Trophoblast cell (in vitro differentiated cells and primary cell): ENCODE data around the gene LEF1.

ENCODE experiments used
- DNase-seq, 2 donors: peaks; one replicate each; pipeline ENCODE4 v3.0.0-alpha.2; 2016
- H2AFZ ChIP-seq: 2 replicates; pipeline ENCODE4 v1.6.1; 2013; ENCODE audit warnings: low read length, moderate library complexity, mild to moderate bottlenecking; ENCODE audit not compliant: insufficient read depth, poor library complexity
- H2AK5ac ChIP-seq: 2 replicates; pipeline ENCODE4 v1.6.1; 2013; ENCODE audit warnings: mild to moderate bottlenecking, low read length
- H2BK120ac ChIP-seq: 2 replicates; pipeline ENCODE4 v1.6.1; 2013; ENCODE audit warnings: low read length, mild to moderate bottlenecking, moderate library complexity; ENCODE audit not compliant: insufficient read depth, poor library complexity
- H2BK12ac ChIP-seq: 2 replicates; pipeline ENCODE4 v1.6.1; 2013; ENCODE audit warnings: mild to moderate bottlenecking, low read length, moderate library complexity
- H2BK5ac ChIP-seq: 2 replicates; pipeline ENCODE4 v1.6.1; 2013; ENCODE audit warnings: low read length, low read depth, moderate library complexity, mild to moderate bottlenecking; ENCODE audit not compliant: poor library complexity
- H3K14ac ChIP-seq: 2 replicates; pipeline ENCODE4 v1.6.1; 2013; ENCODE audit warnings: mild to moderate bottlenecking, low read length
- H3K18ac ChIP-seq: 2 replicates; pipeline ENCODE4 v1.6.1; 2013; ENCODE audit warnings: mild to moderate bottlenecking, low read length
- H3K23ac ChIP-seq: 2 replicates; pipeline ENCODE4 v1.6.1; 2013; ENCODE audit warnings: low read length
- H3K27ac ChIP-seq: 2 replicates; pipeline ENCODE4 v1.5.1; 2013; ENCODE audit warnings: low read depth, mild to moderate bottlenecking, inconsistent platforms, low read length, moderate library complexity
- H3K27me3 ChIP-seq: 2 replicates; pipeline ENCODE4 v1.6.1; 2013; ENCODE audit warnings: inconsistent platforms, mild to moderate bottlenecking, low read length, moderate library complexity; ENCODE audit not compliant: insufficient read depth
- H3K36me3 ChIP-seq, 2 experiments: 1 replicate in 1 of 2; 2 replicates in 1 of 2; pipeline ENCODE4 v1.6.1; 2013; ENCODE audit warnings: low read length in 2 of 2, mild to moderate bottlenecking in 2 of 2, moderate library complexity in 1 of 2; ENCODE audit not compliant: insufficient read depth in 2 of 2, control insufficient read depth in 1 of 2
- H3K4ac ChIP-seq: 2 replicates; pipeline ENCODE4 v1.6.1; 2013; ENCODE audit warnings: low read depth, mild to moderate bottlenecking, low read length, moderate library complexity
- H3K4me1 ChIP-seq, 2 experiments: 1 replicate in 1 of 2; 2 replicates in 1 of 2; pipeline ENCODE4 v1.6.1; 2013; ENCODE audit warnings: low read length in 2 of 2, mild to moderate bottlenecking in 2 of 2, moderate library complexity in 1 of 2; ENCODE audit not compliant: insufficient read depth in 2 of 2, control insufficient read depth in 1 of 2
- H3K4me2 ChIP-seq: 2 replicates; pipeline ENCODE4 v1.6.1; 2013; ENCODE audit warnings: inconsistent platforms, mild to moderate bottlenecking, low read length, moderate library complexity
- H3K4me3 ChIP-seq: 2 replicates; pipeline ENCODE4 v1.5.1; 2013; ENCODE audit warnings: mild to moderate bottlenecking, low read depth, low read length, inconsistent platforms
- H3K79me1 ChIP-seq: one replicate; pipeline ENCODE4 v1.6.1; 2013; ENCODE audit warnings: low read length
- H3K79me2 ChIP-seq: 2 replicates; pipeline ENCODE4 v1.6.1; 2013; ENCODE audit warnings: low read length, mild to moderate bottlenecking; ENCODE audit not compliant: control insufficient read depth, insufficient read depth, poor library complexity
- H3K9ac ChIP-seq: 2 replicates; pipeline ENCODE4 v1.6.1; 2013; ENCODE audit warnings: mild to moderate bottlenecking, low read length
- H3K9me3 ChIP-seq: 2 replicates; pipeline ENCODE4 v1.6.1; 2013; ENCODE audit warnings: low read depth, mild to moderate bottlenecking, control low read depth, inconsistent platforms, low read length; ENCODE audit not compliant: insufficient read depth
- H4K12ac ChIP-seq: 2 replicates; pipeline ENCODE4 v1.6.1; 2013; ENCODE audit warnings: low read depth, mild to moderate bottlenecking, low read length, moderate library complexity
- H4K8ac ChIP-seq: 2 replicates; pipeline ENCODE4 v1.6.1; 2013; ENCODE audit warnings: low read depth, mild to moderate bottlenecking, low read length, moderate library complexity
- H4K91ac ChIP-seq: one replicate; pipeline ENCODE4 v1.6.1; 2013; ENCODE audit warnings: low read depth, mild to moderate bottlenecking, low read length, moderate library complexity
- WGBS: extraction: QIAGEN DNeasy Blood & Tissue Kit; methylation state at CpG from one replicate; pipeline ENCODE4 v1.1.7; 2013; ENCODE audit warnings: missing lambda C conversion rate; ENCODE audit not compliant: insufficient read length, insufficient coverage; ENCODE audit errors: extremely low coverage; 5-methylcytosine and 5-hydroxymethylcytosine counted together

The LEF1 gene

DNA sequence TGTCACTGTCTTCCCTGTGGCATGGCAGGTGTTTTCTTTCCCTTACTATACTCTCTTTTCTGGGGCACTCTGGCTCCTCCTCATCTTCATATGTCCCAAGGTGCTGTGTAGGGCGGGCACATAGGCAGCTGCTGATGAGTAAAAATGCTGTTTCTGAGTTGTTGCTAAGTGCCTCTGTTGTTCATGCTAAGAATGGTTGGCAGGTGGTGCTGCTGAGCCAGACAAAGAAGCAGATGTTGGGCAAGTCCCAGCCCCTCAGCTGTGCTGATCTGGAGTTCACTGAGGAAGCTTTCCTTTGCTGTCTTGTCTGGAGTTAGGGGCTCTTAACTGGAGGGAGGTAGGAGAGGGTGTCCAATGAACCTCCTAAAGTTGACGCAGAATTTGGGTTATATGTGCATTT lies 138.4 kb downstream of the LEF1 start:
- Histone ChIP-seq H3K36me3 (peaks cover 6 to 11% of the 10 kb centered on the region in 2 experiments), H3K79me1 (peaks cover 1% of the 10 kb centered on the region), H3K9ac (no peak overlapping the region), H3K27me3 (no peaks in the 10 kb centered on the region), H3K4me2 (no peak overlapping the region), H2BK120ac (no peak overlapping the region), H4K91ac (no peak overlapping the region), H3K4me3 (no peak overlapping the region), H2BK5ac (no peak overlapping the region), H3K23ac (no peak overlapping the region), H2AFZ (no peak overlapping the region), H4K12ac (no peak overlapping the region), H3K18ac (no peak overlapping the region), H3K9me3 (no peaks in the 10 kb centered on the region), H3K27ac (no peak overlapping the region), H3K4me1 (peaks cover 0 to 3% of the 10 kb centered on the region in 2 experiments), H3K4ac (no peak overlapping the region), H4K8ac (no peak overlapping the region), H3K79me2 (no peaks in the 10 kb centered on the region), H2BK12ac (no peak overlapping the region), H3K14ac (no peak overlapping the region), H2AK5ac (no peak overlapping the region)
- DNase-seq = peak; percentile 59 to 76
- WGBS = no CpG with 5 or more reads among the region's 2 CpGs

GRCh38 chr4:108029731-108030130 lies 139.0 kb downstream of the LEF1 start:
- Histone ChIP-seq H4K91ac (no peak overlapping the region), H2BK120ac (no peak overlapping the region), H3K79me1 (peaks cover 1% of the 10 kb centered on the region), H2AFZ (no peak overlapping the region), H3K14ac (no peak overlapping the region), H3K18ac (no peak overlapping the region), H2BK5ac (no peak overlapping the region), H3K27ac (no peak overlapping the region), H3K4me3 (no peak overlapping the region), H4K12ac (no peak overlapping the region), H3K9me3 (no peaks in the 10 kb centered on the region), H3K79me2 (no peaks in the 10 kb centered on the region), H3K4me2 (no peak overlapping the region), H2AK5ac (no peak overlapping the region), H2BK12ac (no peak overlapping the region), H4K8ac (no peak overlapping the region), H3K23ac (no peak overlapping the region), H3K4ac (no peak overlapping the region), H3K36me3 (peaks cover 6 to 11% of the 10 kb centered on the region in 2 experiments), H3K4me1 (peaks cover 0 to 3% of the 10 kb centered on the region in 2 experiments), H3K9ac (no peak overlapping the region), H3K27me3 (no peaks in the 10 kb centered on the region)
- DNase-seq = no peak
- WGBS = no CpG with 5 or more reads among the region's 5 CpGs

DNA sequence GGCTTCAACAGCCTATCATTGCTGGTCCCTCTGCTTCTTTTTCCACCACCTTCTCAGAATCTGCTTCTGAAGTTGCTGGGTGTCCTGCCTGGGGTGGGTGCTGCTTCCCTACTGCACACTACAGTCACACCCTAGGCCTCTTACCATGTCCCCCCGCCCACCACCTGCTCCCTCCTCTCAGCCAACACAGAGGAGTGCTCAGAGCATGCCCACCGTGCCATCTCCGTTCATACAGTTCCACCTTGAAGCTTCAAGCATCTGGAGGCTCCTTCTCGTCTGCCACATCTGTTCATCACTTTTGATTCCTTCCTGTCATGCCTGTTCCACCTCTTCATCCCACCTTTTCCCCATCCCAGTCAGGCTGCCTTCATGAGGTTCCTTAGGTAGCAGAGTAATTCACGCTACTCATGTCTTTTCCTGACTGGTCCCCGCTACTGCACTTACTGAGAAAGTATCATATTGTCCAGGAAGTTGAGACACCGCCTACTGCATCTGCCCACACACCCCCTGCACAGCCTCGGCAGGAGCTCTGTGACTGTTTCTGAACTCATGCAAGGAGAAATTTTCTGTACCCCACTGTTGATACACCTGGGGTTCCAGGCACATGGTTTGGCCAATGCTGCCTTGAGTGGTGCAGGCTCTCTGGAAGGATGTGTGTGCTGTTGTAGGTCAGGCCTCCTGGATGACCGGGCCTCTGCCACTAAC lies 139.6 kb downstream of the LEF1 start:
- no peak overlapping the region for H3K9ac ChIP-seq
- H2BK5ac ChIP-seq = no peak overlapping the region
- no peak overlapping the region for H2BK120ac ChIP-seq
- peak overlapping the region; percentile 0 for H4K91ac ChIP-seq
- no peak overlapping the region for H3K14ac ChIP-seq
- H3K27ac ChIP-seq = no peak overlapping the region
- no peak overlapping the region for H2AK5ac ChIP-seq
- no peak overlapping the region for H2AFZ ChIP-seq
- peaks cover 1% of the 10 kb centered on the region for H3K79me1 ChIP-seq
- WGBS = no CpG with 5 or more reads among the region's 9 CpGs
- H3K4me3 ChIP-seq = no peak overlapping the region
- no peaks in the 10 kb centered on the region for H3K9me3 ChIP-seq
- no peaks in the 10 kb centered on the region for H3K27me3 ChIP-seq
- H3K4me2 ChIP-seq = no peak overlapping the region
- no peak overlapping the region for H3K23ac ChIP-seq
- no peak overlapping the region for H4K12ac ChIP-seq
- no peak overlapping the region for H2BK12ac ChIP-seq
- H3K4ac ChIP-seq = no peak overlapping the region
- H4K8ac ChIP-seq = no peak overlapping the region
- no peak overlapping the region for H3K18ac ChIP-seq
- H3K79me2 ChIP-seq = no peaks in the 10 kb centered on the region
- DNase-seq = no peak
- peaks cover 6 to 8% of the 10 kb centered on the region in 2 experiments for H3K36me3 ChIP-seq
- H3K4me1 ChIP-seq = peaks cover 0 to 3% of the 10 kb centered on the region in 2 experiments

GRCh38 chr4:108024878-108025165 lies 143.9 kb downstream of the LEF1 start:
- peaks cover 1% of the 10 kb centered on the region for H3K79me1 ChIP-seq
- no peaks in the 10 kb centered on the region for H3K27me3 ChIP-seq
- H3K4me2 ChIP-seq = no peak overlapping the region
- H3K79me2 ChIP-seq = no peaks in the 10 kb centered on the region
- H3K36me3 ChIP-seq = peaks cover 9% of the 10 kb centered on the region in 2 experiments
- H2BK5ac ChIP-seq = no peak overlapping the region
- H2BK12ac ChIP-seq = no peak overlapping the region
- H3K4ac ChIP-seq = no peak overlapping the region
- H2AFZ ChIP-seq = no peak overlapping the region
- H3K18ac ChIP-seq = no peak overlapping the region
- H4K91ac ChIP-seq = no peak overlapping the region
- no peak overlapping the region for H3K27ac ChIP-seq
- H3K23ac ChIP-seq = no peak overlapping the region
- no peak overlapping the region for H4K12ac ChIP-seq
- no peak overlapping the region for H2BK120ac ChIP-seq
- peaks cover 0 to 3% of the 10 kb centered on the region in 2 experiments for H3K4me1 ChIP-seq
- no peaks in the 10 kb centered on the region for H3K9me3 ChIP-seq
- no peak for DNase-seq
- H2AK5ac ChIP-seq = no peak overlapping the region
- no peak overlapping the region for H3K4me3 ChIP-seq
- no peak overlapping the region for H3K14ac ChIP-seq
- H3K9ac ChIP-seq = no peak overlapping the region
- H4K8ac ChIP-seq = no peak overlapping the region
